GM19023 (cell line): Measurements from ENCODE around the gene GALNT8.

Experiments
- ATAC-seq: cut with Tn5 transposase; IDR thresholded peaks from one replicate; pipeline ENCODE4 v1.9.1; 2021; ENCODE audit warnings: mild to moderate bottlenecking, moderate library complexity; ENCODE audit not compliant: unreplicated experiment

GALNT8 gene

GRCh38 chr12:4794491-4794890, 74.3 kb downstream of the GALNT8 start:
- ATAC-seq, result no peak

GRCh38 chr12:4796216-4796615, 76.0 kb downstream of the GALNT8 start:
- no peak for ATAC-seq

GRCh38 chr12:4796694-4797482, 76.7 kb downstream of the GALNT8 start:
- no peak for ATAC-seq

GRCh38 chr12:4800555-4800954, 80.4 kb downstream of the GALNT8 start:
- no peak for ATAC-seq

GRCh38 chr12:4802841-4803240, 82.6 kb downstream of the GALNT8 start:
- ATAC-seq, result no peak

- no peak for ATAC-seq
Observed at GRCh38 chr12:4806439-4807115, 86.4 kb downstream of the GALNT8 start.

- ATAC-seq, result no peak
Observed at GRCh38 chr12:4807116-4807783, 87.0 kb downstream of the GALNT8 start.

GRCh38 chr12:4807813-4808212, 87.6 kb downstream of the GALNT8 start:
- ATAC-seq, result no peak

GRCh38 chr12:4809013-4809448, 88.8 kb downstream of the GALNT8 start:
- ATAC-seq, result no peak

- no peak for ATAC-seq
Observed at GRCh38 chr12:4809449-4810218, 89.4 kb downstream of the GALNT8 start.

- ATAC-seq, result no peak
Observed at GRCh38 chr12:4810219-4810671, 90.0 kb downstream of the GALNT8 start.

GRCh38 chr12:4812624-4813327, 92.6 kb downstream of the GALNT8 start:
- ATAC-seq, result no peak

- ATAC-seq, result no peak
Observed at GRCh38 chr12:4813741-4814140, 93.5 kb downstream of the GALNT8 start.

GRCh38 chr12:4814485-4814884, 94.3 kb downstream of the GALNT8 start:
- no peak for ATAC-seq

- ATAC-seq, result no peak
Observed at GRCh38 chr12:4816744-4817525, 96.7 kb downstream of the GALNT8 start.

- no peak for ATAC-seq
Observed at GRCh38 chr12:4817880-4818279, 97.7 kb downstream of the GALNT8 start.

GRCh38 chr12:4819654-4820053, 99.5 kb downstream of the GALNT8 start:
- ATAC-seq, result no peak

GRCh38 chr12:4820971-4821370, 100.8 kb downstream of the GALNT8 start:
- no peak for ATAC-seq
